Mesothelial cell of epicardium (in vitro differentiated cells): ENCODE results near the gene A3GALT2. TPM values are rescaled to one million over a fixed set of nuclear protein-coding genes. Genes with fewer than 3 reads are reported as not detected.

ENCODE experiments used
- DNase-seq, 2 experiments: peaks; one replicate each; pipeline ENCODE4 v3.0.0; 2021; ENCODE audit warnings: low spot score in 2 of 2; ENCODE audit not compliant: unreplicated experiment in 2 of 2
- H3K27ac Mint-ChIP-seq: 2 replicates; pipeline ENCODE4 v1.8.0; 2021; ENCODE audit warnings: mixed read lengths
- H3K27me3 Mint-ChIP-seq: 2 replicates; pipeline ENCODE4 v1.8.0; 2021; ENCODE audit warnings: low read depth, mixed read lengths
- H3K36me3 Mint-ChIP-seq: 2 replicates; pipeline ENCODE4 v1.8.0; 2021; ENCODE audit warnings: mixed read lengths
- H3K4me1 Mint-ChIP-seq: 2 replicates; pipeline ENCODE4 v1.8.0; 2021; ENCODE audit warnings: mixed read lengths
- H3K4me3 Mint-ChIP-seq: 2 replicates; pipeline ENCODE4 v1.8.0; 2021; ENCODE audit warnings: mild to moderate bottlenecking, moderate library complexity, mixed read lengths
- H3K9me3 Mint-ChIP-seq: 2 replicates; pipeline ENCODE4 v1.8.0; 2021; ENCODE audit warnings: mixed read lengths
- total RNA-seq: library from RNA; stranded (reverse); gene quantifications from 3 replicates; pipeline ENCODE4 v1.2.1, GENCODE V29; 2021
- TF ChIP-seq, protein P1 (sequence below): fragments of 200-600 bp; sonication (generic); IDR thresholded peaks from one replicate; pipeline ENCODE4 v1.5.0; 2021; ENCODE audit warnings: antibody characterized with exemption; ENCODE audit not compliant: unreplicated experiment

The A3GALT2 gene
- total RNA-seq, 1 donor from 2014 or later: 0.58 TPM

DNA sequence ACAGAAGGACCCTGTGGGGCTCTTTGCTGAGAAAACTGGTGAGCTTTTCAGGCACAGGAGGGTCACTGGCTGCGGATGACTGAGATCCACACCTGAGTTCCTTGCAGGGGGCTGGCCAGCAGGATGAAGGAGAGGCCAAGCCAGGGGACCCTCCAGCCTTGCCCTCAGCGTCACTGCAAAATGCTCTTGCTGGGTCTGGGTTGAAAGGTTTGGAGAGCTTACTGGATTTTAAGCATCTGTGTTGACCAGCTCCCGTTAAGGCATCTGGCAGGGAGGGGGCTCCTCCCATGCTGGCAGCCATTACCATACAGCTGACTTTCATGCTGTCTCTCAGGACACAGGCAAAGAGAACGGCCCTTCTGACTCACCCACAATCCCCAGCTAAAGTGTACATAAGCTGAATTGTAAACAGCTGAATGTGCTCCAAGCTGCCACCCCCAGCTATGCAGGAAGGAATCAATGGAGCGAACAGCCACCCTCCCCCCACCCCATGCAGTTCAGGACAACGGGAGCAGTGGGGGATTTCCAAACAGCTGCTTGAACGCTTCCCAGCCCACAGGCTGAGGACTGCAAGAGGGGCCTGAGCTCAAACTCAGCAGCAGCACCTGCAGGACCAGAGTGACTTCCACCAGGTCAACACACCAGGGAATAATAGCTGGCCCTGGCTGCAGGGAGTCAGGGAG lies 21.3 kb upstream of the A3GALT2 start:
- H3K9me3 Mint-ChIP-seq: no peaks in the 10 kb centered on the region
- H3K36me3 Mint-ChIP-seq: peaks cover 3% of the 10 kb centered on the region
- no peak overlapping the region for H3K4me3 Mint-ChIP-seq
- no peak for DNase-seq
- H3K27me3 Mint-ChIP-seq: no peaks in the 10 kb centered on the region
- H3K27ac Mint-ChIP-seq: peak overlapping the region; percentile 72
- peaks cover 87% of the 10 kb centered on the region for H3K4me1 Mint-ChIP-seq
- TF ChIP-seq, protein P1, sequence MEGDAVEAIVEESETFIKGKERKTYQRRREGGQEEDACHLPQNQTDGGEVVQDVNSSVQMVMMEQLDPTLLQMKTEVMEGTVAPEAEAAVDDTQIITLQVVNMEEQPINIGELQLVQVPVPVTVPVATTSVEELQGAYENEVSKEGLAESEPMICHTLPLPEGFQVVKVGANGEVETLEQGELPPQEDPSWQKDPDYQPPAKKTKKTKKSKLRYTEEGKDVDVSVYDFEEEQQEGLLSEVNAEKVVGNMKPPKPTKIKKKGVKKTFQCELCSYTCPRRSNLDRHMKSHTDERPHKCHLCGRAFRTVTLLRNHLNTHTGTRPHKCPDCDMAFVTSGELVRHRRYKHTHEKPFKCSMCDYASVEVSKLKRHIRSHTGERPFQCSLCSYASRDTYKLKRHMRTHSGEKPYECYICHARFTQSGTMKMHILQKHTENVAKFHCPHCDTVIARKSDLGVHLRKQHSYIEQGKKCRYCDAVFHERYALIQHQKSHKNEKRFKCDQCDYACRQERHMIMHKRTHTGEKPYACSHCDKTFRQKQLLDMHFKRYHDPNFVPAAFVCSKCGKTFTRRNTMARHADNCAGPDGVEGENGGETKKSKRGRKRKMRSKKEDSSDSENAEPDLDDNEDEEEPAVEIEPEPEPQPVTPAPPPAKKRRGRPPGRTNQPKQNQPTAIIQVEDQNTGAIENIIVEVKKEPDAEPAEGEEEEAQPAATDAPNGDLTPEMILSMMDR: no peak

GRCh38 chr1:33341190-33341589 lies 20.3 kb upstream of the A3GALT2 start:
- peaks cover 80% of the 10 kb centered on the region for H3K4me1 Mint-ChIP-seq
- no peaks in the 10 kb centered on the region for H3K27me3 Mint-ChIP-seq
- H3K36me3 Mint-ChIP-seq: peaks cover 3% of the 10 kb centered on the region
- no peak overlapping the region for H3K4me3 Mint-ChIP-seq
- DNase-seq: no peak
- TF ChIP-seq, protein P1: no peak
- peak overlapping the region; percentile 85 for H3K27ac Mint-ChIP-seq
- no peaks in the 10 kb centered on the region for H3K9me3 Mint-ChIP-seq

GRCh38 chr1:33339413-33339812 lies 18.5 kb upstream of the A3GALT2 start:
- Mint-ChIP-seq H3K27me3 (no peaks in the 10 kb centered on the region), H3K4me1 (peaks cover 70% of the 10 kb centered on the region), H3K36me3 (peaks cover 3% of the 10 kb centered on the region), H3K27ac (peak overlapping the region; percentile 90), H3K9me3 (no peaks in the 10 kb centered on the region), H3K4me3 (no peak overlapping the region)
- TF ChIP-seq, protein P1: no peak
- no peak for DNase-seq

GRCh38 chr1:33338440-33339211 lies 17.7 kb upstream of the A3GALT2 start:
- TF ChIP-seq, protein P1: no peak
- no peak for DNase-seq
- Mint-ChIP-seq H3K4me1 (peaks cover 63% of the 10 kb centered on the region), H3K27me3 (no peaks in the 10 kb centered on the region), H3K9me3 (no peaks in the 10 kb centered on the region), H3K36me3 (peaks cover 3% of the 10 kb centered on the region), H3K4me3 (peak overlapping the region; percentile 4), H3K27ac (peak overlapping the region; percentile 90)

DNA sequence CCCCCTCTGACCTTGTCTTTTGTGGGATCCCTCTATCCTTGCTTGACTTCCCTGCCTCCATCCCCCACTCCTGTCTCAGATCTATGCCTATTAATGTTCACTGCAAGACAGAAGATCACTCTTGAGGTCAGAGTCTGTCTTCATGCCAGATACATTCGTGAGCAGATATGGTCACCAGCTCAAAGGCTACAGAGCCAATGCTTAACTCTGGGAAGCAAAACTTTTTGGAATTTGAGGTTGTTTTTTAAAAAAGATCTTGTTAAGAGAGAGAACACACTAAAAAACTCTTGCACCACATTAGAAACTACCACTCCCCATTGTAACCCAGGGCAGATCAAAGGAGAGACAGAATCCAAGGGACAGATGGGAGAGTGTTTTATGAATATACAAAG lies 17.1 kb upstream of the A3GALT2 start:
- no peak for DNase-seq
- Mint-ChIP-seq H3K36me3 (peaks cover 8% of the 10 kb centered on the region), H3K9me3 (no peaks in the 10 kb centered on the region), H3K27me3 (no peaks in the 10 kb centered on the region), H3K4me3 (no peak overlapping the region), H3K4me1 (peaks cover 60% of the 10 kb centered on the region), H3K27ac (peak overlapping the region; percentile 90)
- TF ChIP-seq, protein P1: no peak
